GM23248 (cell line): ENCODE measurements around the gene STAT4.

Experiments
- EZH2 ChIP-seq: fragments of 200-600 bp; sonication (generic); IDR thresholded peaks from 2 replicates; pipeline ENCODE4 v1.6.1; 2018; ENCODE audit warnings: antibody characterized with exemption, mild to moderate bottlenecking; ENCODE audit not compliant: insufficient read depth, poor library complexity, severe bottlenecking
- EZH2phosphoT487 ChIP-seq: fragments of 200-600 bp; sonication (generic); IDR thresholded peaks from 2 replicates; pipeline ENCODE4 v1.6.1; 2018; ENCODE audit warnings: antibody characterized with exemption, moderate library complexity, mild to moderate bottlenecking, low read depth; ENCODE audit not compliant: insufficient read depth

GRCh38 chr2:191180713-191181112, 29.9 kb upstream of the STAT4 start:
- no peak for TF ChIP-seq EZH2
- no peak for TF ChIP-seq EZH2phosphoT487
